Liver (tissue), 9 donors: ENCODE data around the gene AVPR1B. TPM values are rescaled to one million over a fixed set of nuclear protein-coding genes. Genes with fewer than 3 reads are reported as not detected.

Experiments used
- DNase-seq: peaks from one replicate; pipeline ENCODE4 v3.0.0-alpha.2; 2017; ENCODE audit warnings: low spot score
- H3K27ac ChIP-seq, 2 donors: one replicate each; pipeline ENCODE4 v1.7.0; 2013; ENCODE audit warnings: inconsistent platforms in 2 of 2, low read length in 2 of 2, control low read depth in 1 of 2, low read depth in 1 of 2, mild to moderate bottlenecking in 1 of 2
- H3K27me3 ChIP-seq, 4 donors: one replicate each; pipeline versions ENCODE4 v1.6.1 to v1.7.0; 2013; ENCODE audit warnings: low read length in 3 of 4, inconsistent platforms in 1 of 4, mild to moderate bottlenecking in 1 of 4, moderate library complexity in 1 of 4; ENCODE audit not compliant: control insufficient read depth in 4 of 4, insufficient read depth in 4 of 4
- H3K36me3 ChIP-seq, 4 donors: one replicate each; pipeline versions ENCODE4 v1.6.1 to v1.7.0; 2013; ENCODE audit warnings: low read length in 3 of 4, mild to moderate bottlenecking in 3 of 4, low read depth in 1 of 4, moderate library complexity in 1 of 4; ENCODE audit not compliant: control insufficient read depth in 4 of 4, insufficient read depth in 3 of 4
- H3K4me1 ChIP-seq, 4 donors: one replicate each; pipeline versions ENCODE4 v1.6.1 to v1.7.0; 2013; ENCODE audit warnings: low read length in 3 of 4, mild to moderate bottlenecking in 3 of 4, moderate library complexity in 1 of 4; ENCODE audit not compliant: control insufficient read depth in 4 of 4, insufficient read depth in 4 of 4
- H3K4me3 ChIP-seq, 3 donors: one replicate each; pipeline versions ENCODE4 v1.6.1 to v1.7.0; 2013; ENCODE audit warnings: low read length in 3 of 3, control low read depth in 1 of 3, low read depth in 1 of 3, mild to moderate bottlenecking in 1 of 3
- H3K9ac ChIP-seq, 2 donors: one replicate each; pipeline ENCODE4 v1.7.0; 2013; ENCODE audit warnings: low read length in 2 of 2, mild to moderate bottlenecking in 2 of 2, moderate library complexity in 2 of 2, control low read depth in 1 of 2, low read depth in 1 of 2
- H3K9me3 ChIP-seq, 4 donors: one replicate each; pipeline versions ENCODE4 v1.6.1 to v1.7.0; 2013; ENCODE audit warnings: low read length in 3 of 4; ENCODE audit not compliant: control insufficient read depth in 4 of 4
- ATF3 ChIP-seq: IDR thresholded peaks from 2 replicates; pipeline ENCODE4 v1.6.1; 2016; ENCODE audit warnings: antibody characterized with exemption
- CTCF ChIP-seq: fragments of 150-350 bp; IDR thresholded peaks from 2 replicates; pipeline ENCODE4 v1.5.1; 2017; ENCODE audit warnings: improper control_type of control experiment, low read depth, low read length; ENCODE audit not compliant: missing input control
- EGR1 ChIP-seq, 2 donors: IDR thresholded peaks; 2 replicates each; pipeline ENCODE4 v1.6.1; 2016 to 2018; ENCODE audit warnings: antibody characterized with exemption in 2 of 2, low read depth in 2 of 2
- FOXA1 ChIP-seq: IDR thresholded peaks from 2 replicates; pipeline ENCODE4 v1.6.1; 2016; ENCODE audit warnings: antibody characterized with exemption
- FOXA2 ChIP-seq: IDR thresholded peaks from 2 replicates; pipeline ENCODE4 v1.6.1; 2016; ENCODE audit warnings: antibody characterized with exemption
- GABPA ChIP-seq, 2 donors: IDR thresholded peaks in 1 of 2; conservative IDR thresholded peaks in 1 of 2; 2 replicates each; pipeline ENCODE4 v1.6.1; 2016; ENCODE audit warnings: antibody characterized with exemption in 2 of 2, mild to moderate bottlenecking in 1 of 2, moderate library complexity in 1 of 2
- HNF4A ChIP-seq, 2 donors: conservative IDR thresholded peaks; 2 replicates each; pipeline ENCODE4 v1.6.1; 2016; ENCODE audit warnings: antibody characterized with exemption in 2 of 2, mild to moderate bottlenecking in 2 of 2
- HNF4G ChIP-seq: IDR thresholded peaks from 2 replicates; pipeline ENCODE4 v1.6.1; 2016; ENCODE audit warnings: antibody characterized with exemption
- JUND ChIP-seq, 2 donors: IDR thresholded peaks; 2 replicates each; pipeline ENCODE4 v1.6.1; 2016; ENCODE audit warnings: antibody characterized with exemption in 2 of 2
- MAX ChIP-seq: IDR thresholded peaks from 2 replicates; pipeline ENCODE4 v1.6.1; 2016; ENCODE audit warnings: antibody characterized with exemption
- NR2F2 ChIP-seq: IDR thresholded peaks from 2 replicates; pipeline ENCODE4 v1.6.1; 2016; ENCODE audit warnings: antibody characterized with exemption
- RAD21 ChIP-seq, 2 donors: IDR thresholded peaks; 2 replicates each; pipeline ENCODE4 v1.6.1; 2016; ENCODE audit warnings: antibody characterized with exemption in 2 of 2, mild to moderate bottlenecking in 2 of 2
- REST ChIP-seq: IDR thresholded peaks from 2 replicates; pipeline ENCODE4 v1.6.1; 2016; ENCODE audit warnings: antibody characterized with exemption, mild to moderate bottlenecking
- RXRA ChIP-seq, 2 donors: IDR thresholded peaks; 2 replicates each; pipeline ENCODE4 v1.6.1; 2017 to 2018; ENCODE audit warnings: antibody characterized with exemption in 2 of 2, mild to moderate bottlenecking in 1 of 2
- SP1 ChIP-seq: IDR thresholded peaks from 2 replicates; pipeline ENCODE4 v1.6.1; 2018; ENCODE audit warnings: antibody characterized with exemption, mild to moderate bottlenecking
- TAF1 ChIP-seq: conservative IDR thresholded peaks from 2 replicates; pipeline ENCODE4 v1.6.1; 2016; ENCODE audit warnings: antibody characterized with exemption, mild to moderate bottlenecking
- YY1 ChIP-seq: IDR thresholded peaks from 2 replicates; pipeline ENCODE4 v1.6.1; 2016; ENCODE audit warnings: antibody characterized with exemption, mild to moderate bottlenecking
- ZBTB33 ChIP-seq: IDR thresholded peaks from 2 replicates; pipeline ENCODE4 v1.6.1; 2016; ENCODE audit warnings: antibody characterized with exemption
- WGBS: extraction: QIAGEN DNeasy Blood & Tissue Kit; methylation state at CpG from one replicate; pipeline ENCODE4 v1.1.7; 2013; 5-methylcytosine and 5-hydroxymethylcytosine counted together
- polyA plus RNA-seq, 2 donors: library from polyadenylated mRNA; stranded (reverse) in 1 of 2; unstranded in 1 of 2; fragments of 200-250 nt in 1 of 2; fragments of >200 nt in 1 of 2; fragmentation: Nextera tagmentation in 1 of 2; extraction: Ambion mirVana in 1 of 2; gene quantifications; one replicate each; pipeline versions ENCODE4 v1.2.1 to v1.2.3, GENCODE V29; 2013 to 2015
- total RNA-seq, 2 donors: library from RNA; depleted of rRNA; stranded (reverse); fragments of >200 nt; gene quantifications; one replicate each; pipeline ENCODE4 v1.2.3, GENCODE V29; 2014
- donor health status: healthy.
- donor health status: healthy.
- donor health status: healthy.
- donor health status: healthy.
- donor health status: healthy.

AVPR1B gene
- total and polyA plus RNA-seq, 4 donors: not detected

GRCh38 chr1:206075786-206076755 lies 41.1 kb downstream of the AVPR1B start:
- Histone ChIP-seq H3K4me1 (no peaks in the 10 kb centered on the region), H3K27ac (no peak overlapping the region), H3K9ac (no peak overlapping the region), H3K36me3 (no peaks in the 10 kb centered on the region), H3K27me3 (no peaks in the 10 kb centered on the region), H3K4me3 (no peak overlapping the region), H3K9me3 (no peaks in the 10 kb centered on the region)
- 88% methylated on average over 11 of the region's 11 CpGs for WGBS
- DNase-seq: no peak
- TF ChIP-seq EGR1 (IDR thresholded peaks at IDR 0.05; ENCODE audit: low read depth in 2 of 2): no peak
- no peak for TF ChIP-seq MAX
- no peak for TF ChIP-seq FOXA1
- no peak for TF ChIP-seq GABPA (IDR thresholded peaks at IDR 0.05 in 1 of 2, conservative IDR thresholded peaks at IDR 0.05 in 1 of 2)
- TF ChIP-seq REST: no peak
- TF ChIP-seq ZBTB33: no peak
- no peak for TF ChIP-seq NR2F2
- no peak for TF ChIP-seq RXRA (IDR thresholded peaks at IDR 0.05)
- TF ChIP-seq HNF4G: no peak
- no peak for TF ChIP-seq HNF4A (conservative IDR thresholded peaks at IDR 0.05)
- no peak for TF ChIP-seq TAF1
- no peak for TF ChIP-seq JUND (IDR thresholded peaks at IDR 0.05)
- no peak for TF ChIP-seq ATF3
- TF ChIP-seq RAD21 (IDR thresholded peaks at IDR 0.05): no peak
- TF ChIP-seq SP1: no peak
- no peak for TF ChIP-seq CTCF
- TF ChIP-seq FOXA2: no peak
- TF ChIP-seq YY1: no peak
